DND-41 (cell line): Measurements from ENCODE around the gene ACACA.

Source experiments
- ATAC-seq: fragments of 200-7000 bp; cut with Tn5 transposase; 3 replicates; pipeline ENCODE4 v1.9.1; 2021; ENCODE audit warnings: low read depth; ENCODE audit not compliant: insufficient read depth
- DNase-seq: peaks from one replicate; pipeline ENCODE4 v3.0.0-alpha.2; 2020
- H2AFZ ChIP-seq: 2 replicates; pipeline ENCODE4 v1.6.0; 2012; ENCODE audit warnings: low read depth, low read length
- H3K27ac ChIP-seq: 2 replicates; pipeline ENCODE4 v1.5.1; 2012; ENCODE audit warnings: low read length, inconsistent platforms
- H3K27me3 ChIP-seq: fragments of 200-600 bp; sonication (generic); 2 replicates; pipeline ENCODE4 v1.6.0; 2012; ENCODE audit warnings: low read length, mild to moderate bottlenecking, inconsistent platforms; ENCODE audit not compliant: insufficient read depth, poor library complexity
- H3K36me3 ChIP-seq: 2 replicates; pipeline ENCODE4 v1.5.1; 2012; ENCODE audit warnings: low read length, inconsistent platforms; ENCODE audit not compliant: insufficient read depth
- H3K4me1 ChIP-seq: 2 replicates; pipeline ENCODE4 v1.5.1; 2012; ENCODE audit warnings: mild to moderate bottlenecking, low read length; ENCODE audit not compliant: insufficient read depth
- H3K4me2 ChIP-seq: 2 replicates; pipeline ENCODE4 v1.6.0; 2012; ENCODE audit warnings: mild to moderate bottlenecking, moderate library complexity, low read length, inconsistent platforms; ENCODE audit not compliant: insufficient read depth
- H3K4me3 ChIP-seq, 2 experiments: fragments of 200-600 bp in 1 of 2; shearing (Covaris generic) in 1 of 2; 2 replicates each; pipeline ENCODE4 v1.5.1; 2012 to 2016; ENCODE audit warnings: inconsistent platforms in 2 of 2, low read length in 2 of 2, mild to moderate bottlenecking in 2 of 2, low read depth in 1 of 2, moderate library complexity in 1 of 2
- H3K79me2 ChIP-seq: 2 replicates; pipeline ENCODE4 v1.6.0; 2012; ENCODE audit warnings: low read length, inconsistent platforms; ENCODE audit not compliant: insufficient read depth
- H3K9ac ChIP-seq: 2 replicates; pipeline ENCODE4 v1.6.0; 2012; ENCODE audit warnings: low read depth, mild to moderate bottlenecking, inconsistent platforms, low read length, moderate library complexity
- H3K9me3 ChIP-seq: 2 replicates; pipeline ENCODE4 v1.5.1; 2012; ENCODE audit warnings: low read length, moderate library complexity, mild to moderate bottlenecking, inconsistent platforms; ENCODE audit not compliant: insufficient read depth, severe bottlenecking
- H4K20me1 ChIP-seq: 2 replicates; pipeline ENCODE4 v1.6.0; 2012; ENCODE audit warnings: low read length; ENCODE audit not compliant: insufficient read depth
- CTCF ChIP-seq: IDR thresholded peaks from 2 replicates; pipeline ENCODE4 v1.5.1; 2012; ENCODE audit warnings: borderline replicate concordance, low read length, moderate library complexity, mild to moderate bottlenecking; ENCODE audit not compliant: poor library complexity, severe bottlenecking; ENCODE audit errors: extremely low read depth
- EZH2 ChIP-seq: IDR thresholded peaks from 3 replicates; pipeline ENCODE4 v1.6.1; 2012; ENCODE audit warnings: borderline replicate concordance, low read depth, mild to moderate bottlenecking, moderate library complexity, low read length, inconsistent platforms; ENCODE audit not compliant: severe bottlenecking

Gene ACACA

GRCh38 chr17:37116671-37117185, 289.9 kb downstream of the ACACA start:
- no peaks in the 10 kb centered on the region for H3K27me3 ChIP-seq
- ATAC-seq (no peak), DNase-seq (no peak)
- TF ChIP-seq EZH2 (no peak), CTCF (no peak)
- no peak overlapping the region for H3K9ac ChIP-seq
- no peak overlapping the region for H2AFZ ChIP-seq
- H3K4me2 ChIP-seq, result no peak overlapping the region
- no peaks in the 10 kb centered on the region for H3K4me1 ChIP-seq
- H3K79me2 ChIP-seq, result no peaks in the 10 kb centered on the region
- H3K9me3 ChIP-seq, result no peaks in the 10 kb centered on the region
- no peaks in the 10 kb centered on the region for H4K20me1 ChIP-seq
- no peak overlapping the region for H3K27ac ChIP-seq
- H3K36me3 ChIP-seq, result peaks cover 74% of the 10 kb centered on the region
- no peak overlapping the region for H3K4me3 ChIP-seq

- no peaks in the 10 kb centered on the region for H3K9me3 ChIP-seq
- H3K9ac ChIP-seq, result no peak overlapping the region
- no peak for TF ChIP-seq EZH2
- TF ChIP-seq CTCF, result no peak
- H2AFZ ChIP-seq, result no peak overlapping the region
- no peaks in the 10 kb centered on the region for H4K20me1 ChIP-seq
- H3K4me1 ChIP-seq, result no peaks in the 10 kb centered on the region
- H3K36me3 ChIP-seq, result peaks cover 74% of the 10 kb centered on the region
- H3K27me3 ChIP-seq, result no peaks in the 10 kb centered on the region
- H3K27ac ChIP-seq, result no peak overlapping the region
- no peaks in the 10 kb centered on the region for H3K79me2 ChIP-seq
- H3K4me3 ChIP-seq, result no peak overlapping the region
- DNase-seq, result no peak
- ATAC-seq, result no peak
- no peak overlapping the region for H3K4me2 ChIP-seq
Observed at GRCh38 chr17:37111329-37111728, 295.3 kb downstream of the ACACA start.

GRCh38 chr17:37110746-37111145, 295.9 kb downstream of the ACACA start:
- Histone ChIP-seq H3K4me3 (no peak overlapping the region), H3K36me3 (peaks cover 73% of the 10 kb centered on the region), H3K9me3 (no peaks in the 10 kb centered on the region), H3K27ac (no peak overlapping the region), H4K20me1 (no peaks in the 10 kb centered on the region), H3K27me3 (no peaks in the 10 kb centered on the region), H3K4me2 (no peak overlapping the region), H3K9ac (no peak overlapping the region), H3K79me2 (no peaks in the 10 kb centered on the region), H2AFZ (no peak overlapping the region), H3K4me1 (no peaks in the 10 kb centered on the region)
- DNase-seq (no peak), ATAC-seq (no peak)
- no peak for TF ChIP-seq EZH2
- TF ChIP-seq CTCF, result no peak
